PC-3 (cell line): Measurements from ENCODE around the gene SHMT1.

ENCODE experiments used
- CTCF ChIP-seq: fragments of 300-600 bp; sonication (generic); conservative IDR thresholded peaks from 2 replicates; pipeline ENCODE4 v1.5.1; 2017; ENCODE audit warnings: antibody characterized with exemption, low read depth, mild to moderate bottlenecking, low read length
- EZH2 ChIP-seq: fragments of 300-600 bp; sonication (generic); IDR thresholded peaks from one replicate; pipeline ENCODE4 v1.6.1; 2017; ENCODE audit warnings: antibody characterized with exemption, mild to moderate bottlenecking, low read length; ENCODE audit not compliant: unreplicated experiment
- EZH2phosphoT487 ChIP-seq: fragments of 300-600 bp; sonication (generic); IDR thresholded peaks from 2 replicates; pipeline ENCODE4 v1.6.1; 2018; ENCODE audit warnings: mild to moderate bottlenecking, antibody characterized with exemption, low read length, borderline replicate concordance

DNA sequence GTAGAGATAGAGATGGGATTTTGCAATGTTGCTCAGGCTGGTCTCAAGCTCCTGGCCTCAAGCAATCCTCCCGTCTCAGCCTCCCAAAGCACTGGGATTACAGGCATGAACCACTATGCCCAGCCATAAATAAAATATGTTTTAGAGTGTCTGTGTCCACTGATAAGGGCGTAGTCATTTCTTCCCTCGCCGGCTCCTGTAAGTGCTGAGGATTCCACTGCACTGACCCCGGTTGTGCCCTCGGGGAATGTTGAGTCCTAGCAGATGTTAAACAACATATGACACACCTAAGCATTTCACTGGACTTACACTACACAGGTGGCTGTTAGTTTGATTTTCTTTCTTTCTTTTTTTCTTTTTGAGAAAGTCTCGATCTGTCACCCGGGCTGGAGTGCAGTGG, 5.6 kb upstream of the SHMT1 start:
- TF ChIP-seq CTCF, result no peak
- no peak for TF ChIP-seq EZH2phosphoT487
- TF ChIP-seq EZH2, result no peak
